Endothelial cell of umbilical vein (primary cell): ENCODE measurements around the gene PKDREJ. TPM values are rescaled to one million over a fixed set of nuclear protein-coding genes. Genes with fewer than 3 reads are reported as not detected.

Experiments used
- BruUV-seq: library from RNA; stranded (reverse); fragments of 400-500 nt; replicated peaks from 2 replicates; lab custom pipeline; 2021; lab: Mats Ljungman, UMichigan
- CTCF ChIA-PET: fragments of 300-600, 350-600 bp; sonication (Branson Sonifier 250); formaldehyde crosslinking; loops from one replicate; lab custom pipeline; 2021; ENCODE audit warnings: antibody characterized with exemption, inconsistent platforms; lab: Charles Lee
- POLR2A ChIA-PET: fragments of 300-600, 350-600 bp; sonication (Branson Sonifier 250); formaldehyde crosslinking; loops from one replicate; lab custom pipeline; 2021; ENCODE audit warnings: antibody characterized with exemption, inconsistent platforms; lab: Charles Lee
- DNase-seq: peaks from one replicate; pipeline ENCODE4 v3.0.0-alpha.2; 2011; ENCODE audit warnings: low read depth, low spot score
- FAIRE-seq: peaks from 2 replicates; lab custom pipeline; 2011; peaks lifted over from hg19 to GRCh38; lab: Jason Lieb, UNC
- H2AFZ ChIP-seq: 2 replicates; pipeline ENCODE4 v1.6.0; 2012; ENCODE audit warnings: low read depth, low read length, control low read depth, inconsistent platforms
- H3K27ac ChIP-seq: 2 replicates; pipeline ENCODE4 v1.5.1; 2011; ENCODE audit warnings: low read depth, mild to moderate bottlenecking, control low read depth, low read length, moderate library complexity; ENCODE audit not compliant: insufficient read depth
- H3K27me3 ChIP-seq, 2 experiments: 2 replicates each; pipeline versions ENCODE4 v1.6.0 to v1.6.1; 2011; ENCODE audit warnings: low read length in 2 of 2, mixed read lengths in 1 of 2; ENCODE audit not compliant: control insufficient read depth in 2 of 2, insufficient read depth in 2 of 2
- H3K36me3 ChIP-seq, 2 experiments: 2 replicates in 1 of 2; 3 replicates in 1 of 2; pipeline ENCODE4 v1.5.1; 2011; ENCODE audit warnings: low read length in 2 of 2, mild to moderate bottlenecking in 1 of 2, moderate library complexity in 1 of 2; ENCODE audit not compliant: control insufficient read depth in 2 of 2, insufficient read depth in 2 of 2; ENCODE audit errors: extremely low read depth in 1 of 2
- H3K4me1 ChIP-seq: 3 replicates; pipeline ENCODE4 v1.5.1; 2011; ENCODE audit warnings: mild to moderate bottlenecking, low read length; ENCODE audit not compliant: control insufficient read depth, insufficient read depth; ENCODE audit errors: extremely low read depth
- H3K4me2 ChIP-seq: 2 replicates; pipeline ENCODE4 v1.6.1; 2011; ENCODE audit warnings: low read length, control low read depth, mixed read lengths; ENCODE audit not compliant: insufficient read depth
- H3K4me3 ChIP-seq, 3 experiments: fragments of 200-600 bp in 1 of 3; sonication (generic), shearing (Covaris generic) in 1 of 3; replicated peaks in 1 of 3; 2 replicates each; pipeline ENCODE4 v1.5.1; 2011 to 2016; ENCODE audit warnings: control low read depth in 3 of 3, low read length in 3 of 3, mild to moderate bottlenecking in 2 of 3, inconsistent platforms in 1 of 3, low read depth in 1 of 3, moderate library complexity in 1 of 3; ENCODE audit not compliant: insufficient read depth in 1 of 3
- H3K79me2 ChIP-seq: 2 replicates; pipeline ENCODE4 v1.6.0; 2012; ENCODE audit warnings: low read length, inconsistent platforms; ENCODE audit not compliant: control insufficient read depth, insufficient read depth
- H3K9ac ChIP-seq: replicated peaks from 2 replicates; pipeline ENCODE3; 2011; ENCODE audit warnings: low read length, control low read depth; ENCODE audit not compliant: insufficient read depth; ENCODE audit errors: extremely low read depth
- H3K9me1 ChIP-seq: replicated peaks from 3 replicates; pipeline ENCODE4 v1.6.0; 2011; ENCODE audit warnings: mild to moderate bottlenecking, low read length; ENCODE audit not compliant: control insufficient read depth, insufficient read depth; ENCODE audit errors: extremely low read depth
- H3K9me3 ChIP-seq: replicated peaks from 2 replicates; pipeline ENCODE4 v1.5.1; 2012; ENCODE audit warnings: low read length, inconsistent platforms; ENCODE audit not compliant: control insufficient read depth, insufficient read depth
- H4K20me1 ChIP-seq: replicated peaks from 2 replicates; pipeline ENCODE3; 2011; ENCODE audit warnings: mild to moderate bottlenecking, low read length; ENCODE audit not compliant: control insufficient read depth, insufficient read depth; ENCODE audit errors: extremely low read depth
- EZH2 ChIP-seq: IDR thresholded peaks from 2 replicates; pipeline ENCODE4 v1.6.1; 2012; ENCODE audit warnings: borderline replicate concordance, low read depth, mild to moderate bottlenecking, moderate library complexity, low read length, inconsistent platforms; ENCODE audit not compliant: severe bottlenecking
- FOS ChIP-seq: IDR thresholded peaks from 2 replicates; pipeline ENCODE4 v1.6.1; 2011; ENCODE audit warnings: mild to moderate bottlenecking, low read length, moderate library complexity, borderline replicate concordance; ENCODE audit not compliant: insufficient read depth
- GATA2 ChIP-seq: IDR thresholded peaks from 2 replicates; pipeline ENCODE4 v1.7.0; 2011; ENCODE audit warnings: low read depth, mild to moderate bottlenecking, moderate library complexity, mixed read lengths, low read length; ENCODE audit not compliant: insufficient read length, insufficient read depth
- JUN ChIP-seq: IDR thresholded peaks from 2 replicates; pipeline ENCODE4 v1.6.1; 2011; ENCODE audit warnings: borderline replicate concordance, low read depth; ENCODE audit not compliant: insufficient read length, insufficient read depth
- MYC ChIP-seq: IDR thresholded peaks from one replicate; pipeline ENCODE4 v1.6.1; 2011; ENCODE audit warnings: mild to moderate bottlenecking, low read depth, low read length
- POLR2A ChIP-seq: IDR thresholded peaks from 2 replicates; pipeline ENCODE4 v1.6.1; 2012; ENCODE audit warnings: low read depth, mild to moderate bottlenecking, control low read depth, low read length
- POLR2AphosphoS5 ChIP-seq: IDR thresholded peaks from 2 replicates; pipeline ENCODE4 v1.6.1; 2012; ENCODE audit warnings: low read depth, mild to moderate bottlenecking, control low read depth, low read length, moderate library complexity; ENCODE audit not compliant: insufficient read depth
- dilution Hi-C: fragments of 300-500 bp; cut with MboI; formaldehyde crosslinking; loops from one replicate; pipeline ENCODE4 v1.15.0; 2019; ENCODE audit warnings: low sequenced_read_pairs; ENCODE audit not compliant: extremely low pct_ligation_motif_present
- intact Hi-C: fragments of 100-400 bp; cut with micrococcal nuclease; formaldehyde crosslinking; loops from one replicate; pipeline ENCODE4 v1.10.0; 2022
- polyA plus RNA-seq, 4 experiments: library from polyadenylated mRNA; depleted of rRNA in 3 of 4; stranded (reverse) in 3 of 4; unstranded in 1 of 4; fragments of >200 nt; gene quantifications; 2 replicates each; pipeline versions ENCODE4 v1.2.1 to v1.2.3, GENCODE V29; 2011 to 2012; ENCODE audit warnings: missing spikeins in 1 of 4
- total RNA-seq: library from RNA; stranded (reverse); gene quantifications from 2 replicates; pipeline ENCODE4 v1.2.3, GENCODE V29; 2021
- TF ChIP-seq, protein P1 (sequence below): IDR thresholded peaks from 2 replicates; pipeline ENCODE4 v1.6.1; 2011; ENCODE audit not compliant: insufficient read depth, insufficient read length
- TF ChIP-seq, protein P2 (sequence below), 2 donors: IDR thresholded peaks; 1 replicate in 1 of 2; 2 replicates in 1 of 2; pipeline ENCODE4 v1.5.1; 2011; ENCODE audit warnings: low read length in 2 of 2, mild to moderate bottlenecking in 2 of 2, moderate library complexity in 2 of 2, control low read depth in 1 of 2, inconsistent platforms in 1 of 2, low read depth in 1 of 2; ENCODE audit not compliant: insufficient read depth in 1 of 2; ENCODE audit errors: extremely low read depth in 1 of 2

The PKDREJ gene
- total and polyA plus RNA-seq, 2 donors (not counting 3 experiments of a cell fraction or from before 2014, with no cell fraction given) = not detected

- Histone ChIP-seq H3K4me2 (no peak overlapping the region), H3K36me3 (no peaks in the 10 kb centered on the region), H3K9ac (no peak overlapping the region), H3K4me3 (no peak overlapping the region), H4K20me1 (no peaks in the 10 kb centered on the region), H3K79me2 (no peaks in the 10 kb centered on the region), H3K9me3 (no peaks in the 10 kb centered on the region), H3K4me1 (no peaks in the 10 kb centered on the region), H3K27ac (no peak overlapping the region), H3K9me1 (no peaks in the 10 kb centered on the region), H2AFZ (no peak overlapping the region), H3K27me3 (peaks cover 40 to 55% of the 10 kb centered on the region in 2 experiments)
- FAIRE-seq (no peak), DNase-seq (no peak)
- CTCF ChIA-PET = interaction anchor here (3.6 kb wide), 1 partner anchor 10 kb away, joined by 11 read pairs; the partner anchor contains the start of gene CDPF1
- TF ChIP-seq MYC = no peak
- TF ChIP-seq, protein P1, sequence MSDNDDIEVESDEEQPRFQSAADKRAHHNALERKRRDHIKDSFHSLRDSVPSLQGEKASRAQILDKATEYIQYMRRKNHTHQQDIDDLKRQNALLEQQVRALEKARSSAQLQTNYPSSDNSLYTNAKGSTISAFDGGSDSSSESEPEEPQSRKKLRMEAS = no peak
- TF ChIP-seq FOS = no peak
- TF ChIP-seq POLR2A = no peak
- no peak for TF ChIP-seq JUN
- no TSS peak for BruUV-seq
- POLR2A ChIA-PET = no interaction called here
- dilution Hi-C loops (no loop called here), intact Hi-C loops (no loop called here)
These were observed 3.1 kb downstream of the PKDREJ start for GRCh38 chr22:46260038-46260437.

DNA sequence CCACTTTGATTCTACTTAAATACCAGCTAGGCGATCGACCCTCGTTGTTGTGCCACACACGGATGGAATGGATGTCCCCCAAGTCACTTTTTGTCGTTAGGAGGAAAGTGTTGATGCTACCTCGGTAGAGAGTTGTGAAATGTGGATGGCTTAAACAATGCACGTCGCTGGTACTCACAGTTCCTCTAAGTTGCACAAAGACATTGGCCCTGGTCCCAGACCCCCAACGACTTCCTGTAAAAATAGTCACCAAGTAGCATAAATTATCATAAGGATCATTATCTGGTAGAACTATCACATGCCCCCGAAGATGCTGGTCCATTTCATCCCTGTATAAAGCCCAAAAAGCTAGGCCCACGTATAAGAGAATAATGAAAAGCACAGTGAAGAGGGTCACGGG, 3.8 kb downstream of the PKDREJ start:
- Histone ChIP-seq H3K9me1 (no peaks in the 10 kb centered on the region), H4K20me1 (no peaks in the 10 kb centered on the region), H3K27ac (no peak overlapping the region), H3K79me2 (no peaks in the 10 kb centered on the region), H3K36me3 (no peaks in the 10 kb centered on the region), H3K4me2 (no peak overlapping the region), H3K9ac (no peak overlapping the region), H3K4me1 (no peaks in the 10 kb centered on the region), H2AFZ (no peak overlapping the region), H3K9me3 (no peaks in the 10 kb centered on the region), H3K4me3 (no peak overlapping the region), H3K27me3 (peaks cover 40 to 55% of the 10 kb centered on the region in 2 experiments)
- DNase-seq = no peak
- ChIA-PET POLR2A (no interaction called here), CTCF (no interaction called here)
- TF ChIP-seq MYC (no peak), POLR2A (no peak), EZH2 (no peak), GATA2 (no peak), FOS (no peak), JUN (no peak), POLR2AphosphoS5 (no peak)
- TF ChIP-seq, protein P2, sequence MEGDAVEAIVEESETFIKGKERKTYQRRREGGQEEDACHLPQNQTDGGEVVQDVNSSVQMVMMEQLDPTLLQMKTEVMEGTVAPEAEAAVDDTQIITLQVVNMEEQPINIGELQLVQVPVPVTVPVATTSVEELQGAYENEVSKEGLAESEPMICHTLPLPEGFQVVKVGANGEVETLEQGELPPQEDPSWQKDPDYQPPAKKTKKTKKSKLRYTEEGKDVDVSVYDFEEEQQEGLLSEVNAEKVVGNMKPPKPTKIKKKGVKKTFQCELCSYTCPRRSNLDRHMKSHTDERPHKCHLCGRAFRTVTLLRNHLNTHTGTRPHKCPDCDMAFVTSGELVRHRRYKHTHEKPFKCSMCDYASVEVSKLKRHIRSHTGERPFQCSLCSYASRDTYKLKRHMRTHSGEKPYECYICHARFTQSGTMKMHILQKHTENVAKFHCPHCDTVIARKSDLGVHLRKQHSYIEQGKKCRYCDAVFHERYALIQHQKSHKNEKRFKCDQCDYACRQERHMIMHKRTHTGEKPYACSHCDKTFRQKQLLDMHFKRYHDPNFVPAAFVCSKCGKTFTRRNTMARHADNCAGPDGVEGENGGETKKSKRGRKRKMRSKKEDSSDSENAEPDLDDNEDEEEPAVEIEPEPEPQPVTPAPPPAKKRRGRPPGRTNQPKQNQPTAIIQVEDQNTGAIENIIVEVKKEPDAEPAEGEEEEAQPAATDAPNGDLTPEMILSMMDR (IDR thresholded peaks at IDR 0.05; ENCODE audit: extremely low read depth in 1 of 2, insufficient read depth in 1 of 2, low read depth in 1 of 2, low read length in 2 of 2) = no peak
- TF ChIP-seq, protein P1 = no peak
- BruUV-seq = no TSS peak
- intact Hi-C loops (no loop called here), dilution Hi-C loops (no loop called here)
- no peak for FAIRE-seq
